IPS-18c (cell line): ENCODE results near the gene SLC30A1.
"Not testable (repeated sequence)": the region's sequence is repeated elsewhere in the genome, so short reads cannot be mapped to it uniquely, and the experiment has no call there.

Experiments used
- H3K4me3 ChIP-seq: 2 replicates; pipeline ENCODE4 v1.7.0; 2013; ENCODE audit warnings: low read depth, mild to moderate bottlenecking, low read length, moderate library complexity; ENCODE audit not compliant: insufficient read depth
- H3K9me3 ChIP-seq: one replicate; pipeline ENCODE4 v1.6.1; 2013; ENCODE audit warnings: mild to moderate bottlenecking, low read length, moderate library complexity; ENCODE audit not compliant: control insufficient read depth, insufficient read depth

The SLC30A1 gene

GRCh38 chr1:211566431-211567025, 12.4 kb downstream of the SLC30A1 start:
- Histone ChIP-seq H3K4me3 (no peak overlapping the region), H3K9me3 (no peaks in the 10 kb centered on the region)

DNA sequence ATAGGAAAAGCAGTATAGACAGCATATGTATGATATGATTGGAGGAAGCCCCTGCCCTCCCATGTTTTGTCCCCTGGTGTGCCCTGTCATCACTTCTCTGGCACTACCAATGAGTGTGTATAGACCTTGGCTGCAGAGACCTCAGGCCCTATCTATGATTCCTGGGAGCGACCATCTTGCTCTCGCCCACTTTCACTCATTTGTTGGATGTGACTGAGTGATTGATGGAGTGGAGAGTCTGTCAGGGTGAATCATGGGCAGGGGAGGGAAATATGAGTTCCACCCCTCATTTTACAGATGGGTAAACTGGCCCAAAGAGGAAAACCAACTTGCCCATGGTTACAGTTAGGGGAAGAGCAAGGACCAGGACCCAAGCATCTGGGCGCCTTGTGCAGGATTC, 14.9 kb downstream of the SLC30A1 start:
- no peak overlapping the region for H3K4me3 ChIP-seq
- no peaks in the 10 kb centered on the region for H3K9me3 ChIP-seq

DNA sequence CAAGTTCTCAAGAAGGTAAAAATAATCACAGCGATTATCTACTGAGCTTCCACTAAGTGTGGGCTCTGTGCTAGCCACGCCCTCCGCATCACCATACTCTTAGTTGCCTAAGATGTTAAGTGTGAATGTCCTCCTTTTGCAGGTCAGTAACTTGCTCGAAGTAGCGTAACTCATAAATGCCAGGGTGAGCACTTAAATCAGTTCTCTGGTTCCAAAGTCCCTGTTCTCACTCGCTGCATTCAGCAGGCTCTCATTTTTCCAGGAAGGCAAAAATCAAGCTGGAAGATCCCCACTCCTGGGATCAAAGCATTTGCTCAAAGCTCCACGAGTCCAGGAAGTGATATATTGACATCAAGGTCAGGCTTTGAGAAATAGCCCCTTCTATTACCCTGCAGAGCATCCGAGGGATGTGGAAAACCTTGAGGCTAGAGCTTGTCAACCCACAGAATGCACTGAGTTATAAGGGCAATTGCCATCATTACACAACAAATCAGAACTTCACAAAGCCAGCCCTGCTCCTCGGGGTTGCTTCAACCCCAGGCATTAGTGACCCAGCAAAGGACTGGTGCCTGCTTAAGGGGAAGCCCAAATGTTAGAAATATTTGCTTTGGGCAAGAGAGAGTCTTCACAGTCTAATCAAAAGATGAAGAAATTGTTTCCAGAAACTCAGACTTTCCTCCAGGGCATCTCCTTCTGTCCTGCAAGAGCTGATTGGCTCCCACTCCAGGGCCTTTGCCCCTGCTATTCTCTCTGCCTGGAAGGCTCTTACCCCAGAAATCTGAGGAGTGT, 19.5 kb downstream of the SLC30A1 start:
- no peak overlapping the region for H3K4me3 ChIP-seq
- H3K9me3 ChIP-seq = no peaks in the 10 kb centered on the region

DNA sequence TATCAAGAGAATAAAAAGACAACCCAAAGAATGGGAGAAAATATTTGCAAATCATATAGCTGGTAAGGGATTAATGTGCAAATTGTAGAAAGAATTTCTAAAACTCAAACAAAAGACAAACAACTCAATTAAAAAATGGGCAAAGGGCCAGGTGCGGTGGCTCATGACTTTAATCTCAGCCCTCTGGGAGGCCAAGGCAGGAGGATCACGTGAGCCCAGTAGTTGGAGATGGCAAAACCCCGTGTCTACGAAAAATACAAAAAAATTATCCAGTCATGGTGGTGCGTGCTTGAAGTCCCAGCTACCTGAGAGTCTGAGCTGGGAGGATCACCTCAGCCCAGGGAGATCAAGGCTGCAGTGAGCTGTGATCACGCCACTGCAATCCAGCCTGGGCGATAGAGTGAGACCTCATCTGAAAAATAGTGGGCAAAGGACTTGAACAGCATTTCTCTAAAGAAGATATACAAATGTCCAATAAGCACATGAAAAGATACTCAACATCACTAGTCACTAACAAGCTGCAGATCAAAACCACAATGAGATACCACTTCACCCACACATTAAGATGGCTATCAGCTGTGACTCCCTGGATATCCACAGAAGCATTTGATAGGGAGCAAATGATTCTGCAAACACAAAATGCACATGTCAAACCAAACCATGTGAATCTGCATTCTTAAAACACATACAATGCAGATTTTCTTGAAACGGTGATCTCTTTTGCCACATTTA, 20.9 kb downstream of the SLC30A1 start:
- H3K4me3 ChIP-seq = no peak overlapping the region
- no peaks in the 10 kb centered on the region for H3K9me3 ChIP-seq

DNA sequence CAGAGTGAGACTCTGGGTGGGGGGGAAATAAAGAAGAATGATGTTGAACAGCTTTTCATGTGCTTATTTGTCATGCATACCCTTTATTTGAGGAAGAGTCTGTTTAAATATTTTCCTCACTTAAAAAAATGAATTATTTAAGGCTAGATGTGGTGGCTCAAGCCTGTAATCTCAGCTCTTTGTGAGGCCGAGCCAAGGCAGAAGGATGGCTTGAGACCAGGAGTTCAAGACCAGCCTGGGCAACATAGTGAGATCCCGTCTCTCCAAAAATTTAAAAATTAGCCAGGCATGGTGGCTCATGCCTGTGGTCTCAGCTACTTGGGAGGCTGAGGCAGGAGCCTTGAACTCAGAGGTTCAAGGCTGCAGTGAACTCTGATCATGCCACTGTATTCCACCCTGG, 25.4 kb downstream of the SLC30A1 start:
- H3K4me3 ChIP-seq = no peak overlapping the region
- no peaks in the 10 kb centered on the region for H3K9me3 ChIP-seq

GRCh38 chr1:211551638-211552460, 27.1 kb downstream of the SLC30A1 start:
- Histone ChIP-seq H3K9me3 (no peaks in the 10 kb centered on the region), H3K4me3 (no peak overlapping the region)

GRCh38 chr1:211549092-211549711, 29.8 kb downstream of the SLC30A1 start:
- Histone ChIP-seq H3K4me3 (no peak overlapping the region), H3K9me3 (no peaks in the 10 kb centered on the region)

GRCh38 chr1:211548321-211549091, 30.5 kb downstream of the SLC30A1 start:
- no peak overlapping the region for H3K4me3 ChIP-seq

DNA sequence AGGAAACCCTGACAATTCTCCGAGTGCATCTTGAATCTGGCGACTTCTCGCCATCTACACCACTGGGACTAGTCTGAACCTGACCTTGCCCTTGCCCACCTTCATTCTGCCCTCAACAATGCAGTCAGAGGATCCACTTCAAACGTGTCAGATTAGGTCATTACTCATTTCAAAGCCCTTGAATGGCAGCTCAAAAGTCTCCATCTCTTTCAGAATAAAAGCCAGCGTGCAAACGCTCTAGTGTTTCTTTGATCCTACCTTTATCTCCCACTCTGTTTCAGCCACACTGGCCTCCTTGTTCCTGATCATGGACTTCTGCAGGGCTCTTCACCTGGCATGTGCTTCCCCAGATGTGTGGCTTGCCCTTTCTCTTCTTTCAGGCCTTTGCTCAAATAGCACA, 31.3 kb downstream of the SLC30A1 start:
- Histone ChIP-seq H3K9me3 (no peaks in the 10 kb centered on the region), H3K4me3 (no peak overlapping the region)

More at GRCh38 chr1:211548321-211549091, 30.5 kb downstream of the SLC30A1 start:
- H3K9me3 ChIP-seq = no peaks in the 10 kb centered on the region

DNA sequence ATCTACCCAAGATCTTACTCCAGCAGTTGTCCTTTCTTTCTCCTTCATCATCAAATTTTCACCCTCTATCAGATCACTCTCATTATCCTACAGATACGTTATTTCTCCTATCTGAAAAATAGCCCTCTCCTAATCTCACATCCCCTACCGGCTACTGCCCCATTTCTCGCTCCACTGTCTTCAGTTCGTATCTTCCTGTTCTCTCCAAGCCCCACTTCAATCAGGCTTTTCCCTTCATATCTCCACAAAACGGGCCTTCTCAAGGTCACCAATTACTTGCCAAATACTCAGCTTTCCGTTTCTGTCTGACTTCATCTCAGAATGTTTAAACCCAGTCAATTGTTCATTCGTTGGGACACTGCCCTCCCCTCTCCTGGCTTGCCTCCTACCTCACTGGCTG, 32.4 kb downstream of the SLC30A1 start:
- Histone ChIP-seq H3K4me3 (no peak overlapping the region), H3K9me3 (no peaks in the 10 kb centered on the region)

DNA sequence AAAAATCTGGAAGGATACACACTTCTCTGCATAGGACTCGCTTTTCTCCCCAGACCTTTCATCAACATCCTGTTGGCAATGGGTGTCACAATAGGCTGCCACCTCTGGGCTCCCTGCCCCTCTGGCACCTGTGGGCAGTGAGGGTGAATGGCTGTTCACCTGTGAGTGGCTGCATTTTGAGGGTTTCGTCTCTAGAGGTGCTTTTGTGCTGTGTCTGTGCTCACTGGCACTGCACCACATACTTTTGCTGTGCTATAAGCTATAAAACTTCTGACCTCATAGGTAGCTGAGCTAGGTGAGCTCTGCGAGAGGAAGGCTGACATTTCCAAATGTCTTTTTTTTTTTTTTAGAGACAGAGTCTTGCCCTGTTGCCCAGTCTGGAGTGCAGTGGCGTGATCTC, 35.9 kb downstream of the SLC30A1 start:
- no peaks in the 10 kb centered on the region for H3K9me3 ChIP-seq
- no peak overlapping the region for H3K4me3 ChIP-seq

GRCh38 chr1:211541720-211542477, 37.1 kb downstream of the SLC30A1 start:
- Histone ChIP-seq H3K4me3 (no peak overlapping the region), H3K9me3 (no peaks in the 10 kb centered on the region)

DNA sequence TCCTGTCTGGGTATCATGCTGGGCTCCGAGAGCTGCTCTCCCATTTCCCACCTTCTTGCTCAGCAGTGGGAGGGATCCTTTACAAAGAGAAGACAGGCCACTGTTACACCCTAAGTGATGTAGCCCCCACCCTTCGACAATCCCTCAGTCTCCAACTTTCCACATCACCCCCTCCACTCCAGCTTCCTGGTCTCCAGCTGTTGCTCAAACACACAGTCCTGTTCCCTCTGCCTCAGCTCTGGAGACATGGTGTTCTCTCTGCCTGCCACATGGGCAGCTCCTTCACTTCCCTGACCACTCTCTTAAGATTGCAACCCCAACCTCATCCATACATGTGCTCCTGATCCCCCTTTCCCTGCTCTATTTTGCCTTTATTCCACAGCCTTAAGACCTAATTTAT, 37.7 kb downstream of the SLC30A1 start:
- H3K9me3 ChIP-seq = no peaks in the 10 kb centered on the region
- H3K4me3 ChIP-seq = no peak overlapping the region

DNA sequence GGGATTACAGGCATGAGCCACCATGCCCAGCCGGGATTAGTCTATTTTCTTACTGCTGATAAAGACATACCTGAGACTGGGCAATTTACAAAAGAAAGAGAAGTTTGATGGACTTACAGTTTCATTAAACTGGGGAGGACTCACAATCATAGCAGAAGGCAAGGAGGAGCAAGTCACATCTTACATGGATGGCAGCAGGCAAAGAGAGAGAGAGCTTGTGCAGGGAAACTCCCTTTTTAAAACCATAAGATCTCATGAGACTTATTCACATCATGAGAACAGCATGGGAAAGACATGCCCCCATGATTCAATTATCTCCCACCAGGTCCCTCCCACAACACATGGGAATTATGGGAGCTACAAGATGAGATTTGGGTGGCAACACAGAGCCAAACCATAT, 38.1 kb downstream of the SLC30A1 start:
- H3K9me3 ChIP-seq, H3K4me3 ChIP-seq: not testable (repeated sequence)

GRCh38 chr1:211538287-211538686, 40.7 kb downstream of the SLC30A1 start:
- no peak overlapping the region for H3K4me3 ChIP-seq
- no peaks in the 10 kb centered on the region for H3K9me3 ChIP-seq

DNA sequence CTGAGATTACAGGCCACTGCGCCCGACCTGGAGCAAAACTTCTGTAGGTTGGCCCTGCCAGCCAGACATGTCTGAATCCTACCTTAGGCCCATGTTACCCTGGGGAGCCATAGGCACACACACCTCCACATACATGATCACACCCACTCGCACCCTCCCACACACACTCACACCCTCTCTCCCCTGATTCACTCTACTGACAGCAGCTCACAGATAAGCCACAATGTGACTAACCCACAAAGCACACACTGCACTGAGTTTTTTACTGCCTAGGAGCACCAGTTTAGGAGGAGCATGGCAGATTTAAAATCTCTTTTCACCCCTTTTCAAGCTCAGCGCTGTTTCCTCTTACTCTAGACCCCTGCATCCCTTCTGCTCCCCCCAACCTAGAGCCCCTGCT, 41.7 kb downstream of the SLC30A1 start:
- Histone ChIP-seq H3K4me3 (no peak overlapping the region), H3K9me3 (no peaks in the 10 kb centered on the region)
